ENCODE results near the gene TMEM81. TPM values are rescaled to one million over a fixed set of nuclear protein-coding genes. Genes with fewer than 3 reads are reported as not detected.

TMEM81 gene
- polyA plus RNA-seq, 1 of the 3 experiments (the other 2 are of a cell fraction), result 1.8 TPM

GRCh38 chr1:205121660-205122488 lies 37.6 kb upstream of the TMEM81 start, which contains the start of gene RBBP5:
TSS of gene RBBP5 (minus strand) at chr1:205121978. CDS start at chr1:205121873, 105 bp downstream.
- WGBS (ENCODE audit: low lambda C conversion rate), result 0% methylated on average over 35 of the region's 46 CpGs
- Histone ChIP-seq H3K9me3 (no peaks in the 10 kb centered on the region), H3K9ac (peak within 1 kb of the TSS; percentile 95)
- TF ChIP-seq EZH2phosphoT487 (IDR thresholded peaks at IDR 0.05; ENCODE audit: borderline replicate concordance, low read depth) (no peak), EP300 (IDR thresholded peaks at IDR 0.05; ENCODE audit: borderline replicate concordance in 1 of 2, low read depth in 1 of 2, low read length in 1 of 2) (peak in 1 of 2 experiments; percentile 36; a peak in 1 of 4 replicates), FOXJ3 (CRISPR knock-in tag; IDR thresholded peaks at IDR 0.05) (peak; percentile 79), JUND (IDR thresholded peaks at IDR 0.05) (no peak), RFX5 (IDR thresholded peaks at IDR 0.05; ENCODE audit: low read length) (no peak), FOXM1 (IDR thresholded peaks at IDR 0.05; ENCODE audit: low read depth) (peak; percentile 70; the same call in 1 of the 2 replicates), NRF1 (IDR thresholded peaks at IDR 0.05; ENCODE audit: low read depth, low read length) (peak; percentile 33; the same call in 1 of the 2 replicates), TAF1 (IDR thresholded peaks at IDR 0.05; ENCODE audit: borderline replicate concordance, low read depth, low read length) (peak; percentile 77; the same call in 1 of the 2 replicates), TCF12 (IDR thresholded peaks at IDR 0.05) (peak; percentile 51; the same call in 1 of the 2 replicates), MXI1 (IDR thresholded peaks at IDR 0.05; ENCODE audit: low read depth, low read length) (peak; percentile 76; the same call in 1 of the 2 replicates), MAX (IDR thresholded peaks at IDR 0.05; ENCODE audit: low read depth) (peak; percentile 87), RAD21 (IDR thresholded peaks at IDR 0.05; ENCODE audit: low read length) (peak; percentile 55), NFIC (IDR thresholded peaks at IDR 0.05; ENCODE audit: borderline replicate concordance) (no peak; the same call in 1 of the 2 replicates), YY1 (IDR thresholded peaks at IDR 0.05; ENCODE audit: low read depth) (peak; percentile 79; the same call in 1 of the 2 replicates), MEF2A (IDR thresholded peaks at IDR 0.05; ENCODE audit: borderline replicate concordance, low read depth) (no peak), ZBTB33 (IDR thresholded peaks at IDR 0.05; ENCODE audit: borderline replicate concordance, low read depth) (peak; percentile 66; the same call in 1 of the 2 replicates), TEAD4 (IDR thresholded peaks at IDR 0.05; ENCODE audit: borderline replicate concordance, insufficient read depth) (peak; percentile 45; the same call in 1 of the 2 replicates), SMC3 (IDR thresholded peaks at IDR 0.05; ENCODE audit: low read depth, low read length) (peak; percentile 64), POLR2AphosphoS5 (IDR thresholded peaks at IDR 0.05; ENCODE audit: low read depth, low read length) (peak; percentile 96), GABPA (IDR thresholded peaks at IDR 0.05; ENCODE audit: low read depth) (peak; percentile 84), CHD2 (IDR thresholded peaks at IDR 0.05; ENCODE audit: low read length, partially characterized antibody) (peak; percentile 83), ELF1 (IDR thresholded peaks at IDR 0.05) (peak; percentile 91), GATA2 (CRISPR knock-in tag; IDR thresholded peaks at IDR 0.05) (no peak), USF1 (IDR thresholded peaks at IDR 0.05; ENCODE audit: borderline replicate concordance, low read depth) (no peak; the same call in 1 of the 2 replicates), RCOR1 (IDR thresholded peaks at IDR 0.05; ENCODE audit: low read length) (peak; percentile 77), PBX3 (IDR thresholded peaks at IDR 0.05) (no peak), USF2 (IDR thresholded peaks at IDR 0.05; ENCODE audit: borderline replicate concordance, low read depth, low read length) (no peak)

More at GRCh38 chr1:205121660-205122488, 37.6 kb upstream of the TMEM81 start, which contains the start of gene RBBP5:
- H3K36me3 ChIP-seq (replicated peaks in 1 of 2; ENCODE audit: control insufficient read depth in 1 of 2, insufficient read depth in 2 of 2, low read length in 1 of 2), result peaks cover 0 to 3% of the 10 kb centered on the region in 2 experiments
- peak; percentile 84 for DNase-seq
- H3K4me1 ChIP-seq (ENCODE audit: control insufficient read depth in 1 of 2, insufficient read depth in 2 of 2, low read depth in 1 of 2, low read length in 1 of 2), result peaks cover 11 to 17% of the 10 kb centered on the region in 2 experiments; a peak in 3 of 4 replicates
- H3K79me2 ChIP-seq (ENCODE audit: insufficient read depth), result peaks cover 47% of the 10 kb centered on the region
- H3K4me2 ChIP-seq, result peak within 1 kb of the TSS; percentile 87
- no peaks in the 10 kb centered on the region for H3K27me3 ChIP-seq (ENCODE audit: insufficient read depth)
- H3K9me2 ChIP-seq, result no peaks in the 10 kb centered on the region
- peak within 1 kb of the TSS; percentile 80 to 92 for H3K4me3 ChIP-seq (ENCODE audit: low read depth in 2 of 2, low read length in 1 of 2)
- CTCF ChIA-PET, result interaction anchor here (0.6 to 3.7 kb wide), 23 partner anchors 11 to 203 kb away, joined by 3 to 19 read pairs (median 3); no protein-coding TSS in a partner anchor
- H3F3A ChIP-seq (replicated peaks; ENCODE audit: insufficient read depth), result peaks cover 5% of the 10 kb centered on the region
- H2AFZ ChIP-seq (ENCODE audit: low read depth), result peak within 1 kb of the TSS; percentile 94
- POLR2A ChIA-PET, result no interaction called here
- peak within 1 kb of the TSS; percentile 87 to 96 for H3K27ac ChIP-seq (ENCODE audit: low read depth in 2 of 2, low read length in 1 of 2)
- H4K20me1 ChIP-seq (ENCODE audit: insufficient read depth), result no peaks in the 10 kb centered on the region

Data from SK-N-SH (cell line).